Keratinocyte (primary cell): ENCODE measurements around the gene SLC6A7.

Experiments used
- CTCF ChIP-seq, 3 experiments: IDR thresholded peaks in 1 of 3; conservative IDR thresholded peaks in 1 of 3; optimal IDR thresholded peaks in 1 of 3; 2 replicates in 2 of 3; 3 replicates in 1 of 3; pipeline versions ENCODE3 to v1.5.1; 2011; ENCODE audit warnings: low read length in 3 of 3, mild to moderate bottlenecking in 3 of 3, moderate library complexity in 2 of 3, control low read depth in 1 of 3, inconsistent platforms in 1 of 3; ENCODE audit not compliant: insufficient read depth in 2 of 3; ENCODE audit errors: extremely low read depth in 1 of 3
- EZH2 ChIP-seq: IDR thresholded peaks from one replicate; pipeline ENCODE4 v1.6.1; 2012; ENCODE audit warnings: inconsistent platforms, mild to moderate bottlenecking, low read length, moderate library complexity

DNA sequence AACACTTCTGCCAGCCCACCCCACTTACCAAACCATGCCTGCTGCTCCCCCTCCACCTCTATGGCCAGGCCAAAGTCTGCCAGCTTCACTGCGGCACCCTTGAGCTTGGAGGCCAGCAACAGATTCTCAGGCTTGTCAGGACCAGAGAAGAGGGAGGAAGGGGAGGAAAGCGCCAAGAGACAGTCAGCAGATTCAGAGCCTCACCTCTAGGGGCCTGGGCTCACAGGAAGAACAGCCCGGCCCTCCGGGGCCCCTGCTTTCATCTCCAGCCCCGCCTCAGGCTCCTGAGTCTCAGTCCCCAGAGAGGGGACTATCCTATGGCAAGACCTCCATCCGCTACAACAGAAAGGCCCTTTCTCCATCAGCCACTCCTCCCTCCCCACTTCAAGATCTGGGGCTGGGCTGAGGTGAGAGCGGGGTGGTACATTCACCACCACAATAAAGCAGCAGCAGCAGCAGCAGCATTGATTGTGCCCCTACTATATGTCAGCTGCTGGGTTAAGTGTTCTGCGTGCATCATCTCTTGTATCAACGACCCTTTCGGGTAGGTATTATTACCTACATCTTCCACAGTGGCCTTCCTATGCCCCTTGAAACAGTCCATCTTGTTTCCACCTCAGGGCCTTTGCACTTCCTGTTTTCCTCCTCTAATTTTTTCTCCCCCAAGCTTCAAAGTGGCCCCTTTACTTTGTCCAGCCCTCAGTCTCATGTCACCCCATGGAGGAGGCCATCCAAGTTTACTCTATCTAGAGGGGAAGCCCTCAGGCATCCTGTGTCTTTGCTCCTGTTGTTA is 63.8 kb downstream of the SLC6A7 start:
- TF ChIP-seq EZH2 (no peak), CTCF (optimal IDR thresholded peaks at IDR 0.05 in 1 of 3, IDR thresholded peaks at IDR 0.05 in 1 of 3, conservative IDR thresholded peaks at IDR 0.05 in 1 of 3; ENCODE audit: extremely low read depth in 1 of 3, insufficient read depth in 2 of 3, low read length in 3 of 3) (no peak)
